ENCODE data around the gene ZNF391.

DNA sequence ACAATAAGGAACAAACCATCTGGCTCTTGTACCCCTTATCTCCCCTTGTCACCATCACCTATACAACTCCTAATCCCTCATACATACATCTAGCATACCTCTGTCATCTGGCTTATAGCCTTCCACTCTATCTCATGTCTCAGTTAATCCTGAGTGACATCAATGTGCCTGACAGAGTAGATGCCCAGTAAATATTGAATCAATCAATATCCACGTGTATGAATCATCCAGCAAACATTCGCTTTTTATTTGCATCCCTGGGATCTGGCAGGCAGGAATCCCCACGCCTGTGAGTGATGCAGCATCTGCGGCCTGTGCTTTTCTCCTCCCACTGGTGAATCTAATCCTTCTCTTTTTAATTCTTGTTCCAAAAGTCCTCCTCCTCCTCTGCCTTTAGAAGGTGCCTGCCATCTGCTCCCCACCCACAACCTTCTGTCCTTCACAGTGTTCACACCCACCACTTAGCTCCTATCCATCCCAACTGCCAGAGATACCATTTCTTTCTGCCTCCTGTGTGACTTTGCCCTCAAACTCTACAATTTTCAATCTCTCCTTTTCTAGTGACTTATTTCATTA is 37.6 kb downstream of the ZNF391 start:
- no peak for TF ChIP-seq POLR2A (IDR thresholded peaks at IDR 0.05; ENCODE audit: borderline replicate concordance, extremely low read depth, insufficient read depth, insufficient read length)
- TF ChIP-seq, protein P1, sequence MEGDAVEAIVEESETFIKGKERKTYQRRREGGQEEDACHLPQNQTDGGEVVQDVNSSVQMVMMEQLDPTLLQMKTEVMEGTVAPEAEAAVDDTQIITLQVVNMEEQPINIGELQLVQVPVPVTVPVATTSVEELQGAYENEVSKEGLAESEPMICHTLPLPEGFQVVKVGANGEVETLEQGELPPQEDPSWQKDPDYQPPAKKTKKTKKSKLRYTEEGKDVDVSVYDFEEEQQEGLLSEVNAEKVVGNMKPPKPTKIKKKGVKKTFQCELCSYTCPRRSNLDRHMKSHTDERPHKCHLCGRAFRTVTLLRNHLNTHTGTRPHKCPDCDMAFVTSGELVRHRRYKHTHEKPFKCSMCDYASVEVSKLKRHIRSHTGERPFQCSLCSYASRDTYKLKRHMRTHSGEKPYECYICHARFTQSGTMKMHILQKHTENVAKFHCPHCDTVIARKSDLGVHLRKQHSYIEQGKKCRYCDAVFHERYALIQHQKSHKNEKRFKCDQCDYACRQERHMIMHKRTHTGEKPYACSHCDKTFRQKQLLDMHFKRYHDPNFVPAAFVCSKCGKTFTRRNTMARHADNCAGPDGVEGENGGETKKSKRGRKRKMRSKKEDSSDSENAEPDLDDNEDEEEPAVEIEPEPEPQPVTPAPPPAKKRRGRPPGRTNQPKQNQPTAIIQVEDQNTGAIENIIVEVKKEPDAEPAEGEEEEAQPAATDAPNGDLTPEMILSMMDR (IDR thresholded peaks at IDR 0.05 in 2 of 3, conservative IDR thresholded peaks at IDR 0.05 in 1 of 3; ENCODE audit: borderline replicate concordance in 1 of 3, insufficient read depth in 1 of 3, low read depth in 2 of 3, low read length in 2 of 3): no peak
- no peak for TF ChIP-seq EZH2phosphoT487 (IDR thresholded peaks at IDR 0.05; ENCODE audit: borderline replicate concordance)
- no peak for TF ChIP-seq SP1 (IDR thresholded peaks at IDR 0.05; ENCODE audit: low read depth)
- TF ChIP-seq EZH2 (IDR thresholded peaks at IDR 0.05): no peak
- no peak for TF ChIP-seq POLR2AphosphoS5 (IDR thresholded peaks at IDR 0.05; ENCODE audit: low read depth, low read length)
- no peak for TF ChIP-seq SIN3A (IDR thresholded peaks at IDR 0.05; ENCODE audit: low read depth)
- TF ChIP-seq SRF (IDR thresholded peaks at IDR 0.05; ENCODE audit: low read depth): no peak
- TF ChIP-seq, protein P2, sequence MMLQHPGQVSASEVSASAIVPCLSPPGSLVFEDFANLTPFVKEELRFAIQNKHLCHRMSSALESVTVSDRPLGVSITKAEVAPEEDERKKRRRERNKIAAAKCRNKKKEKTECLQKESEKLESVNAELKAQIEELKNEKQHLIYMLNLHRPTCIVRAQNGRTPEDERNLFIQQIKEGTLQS (IDR thresholded peaks at IDR 0.05): no peak
- no peak for TF ChIP-seq EGR1 (IDR thresholded peaks at IDR 0.05; ENCODE audit: low read depth)
- no peak for TF ChIP-seq RAD21 (IDR thresholded peaks at IDR 0.05; ENCODE audit: low read depth)
- TF ChIP-seq, protein P3, sequence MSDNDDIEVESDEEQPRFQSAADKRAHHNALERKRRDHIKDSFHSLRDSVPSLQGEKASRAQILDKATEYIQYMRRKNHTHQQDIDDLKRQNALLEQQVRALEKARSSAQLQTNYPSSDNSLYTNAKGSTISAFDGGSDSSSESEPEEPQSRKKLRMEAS (IDR thresholded peaks at IDR 0.05): no peak
- TF ChIP-seq CEBPB (IDR thresholded peaks at IDR 0.05; ENCODE audit: low read depth): no peak
